Measurements from ENCODE around the gene ST8SIA5.

GRCh38 chr18:46754188-46754587 is 2.7 kb downstream of the ST8SIA5 start:
- TF ChIP-seq POLR2AphosphoS5 (IDR thresholded peaks at IDR 0.05) (no peak), CTCF (IDR thresholded peaks at IDR 0.05) (no peak)

Measured in stomach (tissue), 4 donors.